ENCODE measurements around the gene GCK. TPM values are rescaled to one million over a fixed set of nuclear protein-coding genes. Genes with fewer than 3 reads are reported as not detected.

The GCK gene
- total and polyA plus RNA-seq, 4 donors: 0.09 to 12.7 (median 0.44) TPM

DNA sequence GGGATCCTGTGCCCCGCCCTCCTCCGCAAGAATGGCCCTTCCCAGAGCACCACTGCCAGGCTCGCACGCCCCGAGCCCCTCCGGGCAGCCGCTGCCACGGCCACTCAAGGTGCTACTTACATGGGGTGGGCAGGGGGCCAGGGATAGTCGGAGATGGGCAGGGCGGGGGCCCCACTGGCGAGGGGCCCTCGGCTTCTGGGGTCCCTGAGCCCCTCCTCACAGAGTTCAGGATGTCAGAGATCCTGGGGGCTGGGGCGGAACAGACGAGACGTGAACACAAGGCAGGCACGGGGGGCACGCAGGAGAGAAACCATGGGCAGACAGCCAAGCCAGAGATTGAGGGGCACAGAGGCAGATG is 37.1 kb upstream of the GCK start (continued):
- TF ChIP-seq, protein P1, sequence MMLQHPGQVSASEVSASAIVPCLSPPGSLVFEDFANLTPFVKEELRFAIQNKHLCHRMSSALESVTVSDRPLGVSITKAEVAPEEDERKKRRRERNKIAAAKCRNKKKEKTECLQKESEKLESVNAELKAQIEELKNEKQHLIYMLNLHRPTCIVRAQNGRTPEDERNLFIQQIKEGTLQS (IDR thresholded peaks at IDR 0.05): no peak
- TF ChIP-seq SP1 (IDR thresholded peaks at IDR 0.05) (no peak), FOXA1 (IDR thresholded peaks at IDR 0.05) (no peak)
- TF ChIP-seq, protein P2, sequence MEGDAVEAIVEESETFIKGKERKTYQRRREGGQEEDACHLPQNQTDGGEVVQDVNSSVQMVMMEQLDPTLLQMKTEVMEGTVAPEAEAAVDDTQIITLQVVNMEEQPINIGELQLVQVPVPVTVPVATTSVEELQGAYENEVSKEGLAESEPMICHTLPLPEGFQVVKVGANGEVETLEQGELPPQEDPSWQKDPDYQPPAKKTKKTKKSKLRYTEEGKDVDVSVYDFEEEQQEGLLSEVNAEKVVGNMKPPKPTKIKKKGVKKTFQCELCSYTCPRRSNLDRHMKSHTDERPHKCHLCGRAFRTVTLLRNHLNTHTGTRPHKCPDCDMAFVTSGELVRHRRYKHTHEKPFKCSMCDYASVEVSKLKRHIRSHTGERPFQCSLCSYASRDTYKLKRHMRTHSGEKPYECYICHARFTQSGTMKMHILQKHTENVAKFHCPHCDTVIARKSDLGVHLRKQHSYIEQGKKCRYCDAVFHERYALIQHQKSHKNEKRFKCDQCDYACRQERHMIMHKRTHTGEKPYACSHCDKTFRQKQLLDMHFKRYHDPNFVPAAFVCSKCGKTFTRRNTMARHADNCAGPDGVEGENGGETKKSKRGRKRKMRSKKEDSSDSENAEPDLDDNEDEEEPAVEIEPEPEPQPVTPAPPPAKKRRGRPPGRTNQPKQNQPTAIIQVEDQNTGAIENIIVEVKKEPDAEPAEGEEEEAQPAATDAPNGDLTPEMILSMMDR (IDR thresholded peaks at IDR 0.05; ENCODE audit: low read depth, low read length, missing input control): no peak

DNA sequence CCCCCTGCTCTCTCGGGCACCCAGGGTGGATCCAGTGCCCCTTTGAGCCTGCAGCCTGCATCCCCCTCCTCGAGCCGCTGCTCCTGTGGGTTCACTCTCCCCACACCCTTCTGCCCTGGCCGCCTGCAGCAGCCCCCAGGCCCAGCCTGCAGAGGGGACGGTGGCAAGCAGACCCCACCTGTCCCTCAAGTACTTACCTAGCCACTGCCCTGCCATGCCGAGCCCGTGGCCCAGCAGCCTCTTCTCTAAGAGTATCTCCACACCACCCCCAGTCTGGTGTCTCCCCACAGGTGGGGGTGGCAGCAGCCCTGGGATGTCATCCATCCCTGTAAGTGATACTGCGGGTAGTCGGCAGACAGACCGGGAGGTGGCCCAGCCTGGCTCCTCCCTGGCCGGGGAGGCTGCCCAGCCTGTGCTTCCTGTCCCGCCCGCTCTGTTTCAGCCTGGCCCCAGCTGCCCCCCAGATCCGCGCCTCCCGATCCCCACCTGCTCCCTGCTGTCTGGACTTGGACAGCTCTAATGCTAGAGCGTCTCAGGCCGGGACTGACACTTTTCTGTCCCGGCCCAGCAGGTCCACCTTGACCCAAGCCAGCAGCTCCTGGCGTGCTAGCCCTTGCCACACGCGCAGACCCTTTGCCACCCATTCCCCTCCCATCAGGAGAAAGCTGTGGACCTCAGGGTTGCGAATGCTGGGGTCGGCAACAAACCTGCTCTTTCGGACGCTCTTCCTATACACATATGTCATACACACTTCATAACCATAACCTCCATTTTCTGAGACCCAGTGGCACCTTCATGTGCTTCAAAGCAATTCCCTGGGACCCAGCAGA is 36.5 kb upstream of the GCK start:
- Histone ChIP-seq H3K4me1 (ENCODE audit: control insufficient read depth in 4 of 4, insufficient read depth in 4 of 4, low read length in 3 of 4) (no peaks in the 10 kb centered on the region), H3K4me3 (ENCODE audit: low read depth in 1 of 3, low read length in 3 of 3) (no peak overlapping the region), H3K36me3 (ENCODE audit: control insufficient read depth in 4 of 4, insufficient read depth in 3 of 4, low read depth in 1 of 4, low read length in 3 of 4) (no peaks in the 10 kb centered on the region), H3K27ac (ENCODE audit: low read depth in 1 of 2, low read length in 2 of 2) (no peak overlapping the region), H3K9me3 (ENCODE audit: control insufficient read depth in 4 of 4, low read length in 3 of 4) (no peaks in the 10 kb centered on the region), H3K27me3 (ENCODE audit: control insufficient read depth in 4 of 4, insufficient read depth in 4 of 4, low read length in 3 of 4) (no peaks in the 10 kb centered on the region), H3K9ac (ENCODE audit: low read depth in 1 of 2, low read length in 2 of 2) (no peak overlapping the region)
- WGBS: 82% methylated on average over 26 of the region's 26 CpGs
- TF ChIP-seq GABPA (IDR thresholded peaks at IDR 0.05 in 1 of 2, conservative IDR thresholded peaks at IDR 0.05 in 1 of 2) (no peak), YY1 (IDR thresholded peaks at IDR 0.05) (no peak), HNF4G (IDR thresholded peaks at IDR 0.05) (no peak), EGR1 (IDR thresholded peaks at IDR 0.05; ENCODE audit: low read depth in 2 of 2) (no peak), FOXA1 (IDR thresholded peaks at IDR 0.05) (no peak), FOXA2 (IDR thresholded peaks at IDR 0.05) (no peak), JUND (IDR thresholded peaks at IDR 0.05) (no peak)
- TF ChIP-seq, protein P1 (IDR thresholded peaks at IDR 0.05): no peak
- TF ChIP-seq, protein P2 (IDR thresholded peaks at IDR 0.05; ENCODE audit: low read depth, low read length, missing input control): no peak
- TF ChIP-seq, protein P3, sequence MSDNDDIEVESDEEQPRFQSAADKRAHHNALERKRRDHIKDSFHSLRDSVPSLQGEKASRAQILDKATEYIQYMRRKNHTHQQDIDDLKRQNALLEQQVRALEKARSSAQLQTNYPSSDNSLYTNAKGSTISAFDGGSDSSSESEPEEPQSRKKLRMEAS (IDR thresholded peaks at IDR 0.05): no peak
- no peak for DNase-seq (ENCODE audit: low spot score)

DNA sequence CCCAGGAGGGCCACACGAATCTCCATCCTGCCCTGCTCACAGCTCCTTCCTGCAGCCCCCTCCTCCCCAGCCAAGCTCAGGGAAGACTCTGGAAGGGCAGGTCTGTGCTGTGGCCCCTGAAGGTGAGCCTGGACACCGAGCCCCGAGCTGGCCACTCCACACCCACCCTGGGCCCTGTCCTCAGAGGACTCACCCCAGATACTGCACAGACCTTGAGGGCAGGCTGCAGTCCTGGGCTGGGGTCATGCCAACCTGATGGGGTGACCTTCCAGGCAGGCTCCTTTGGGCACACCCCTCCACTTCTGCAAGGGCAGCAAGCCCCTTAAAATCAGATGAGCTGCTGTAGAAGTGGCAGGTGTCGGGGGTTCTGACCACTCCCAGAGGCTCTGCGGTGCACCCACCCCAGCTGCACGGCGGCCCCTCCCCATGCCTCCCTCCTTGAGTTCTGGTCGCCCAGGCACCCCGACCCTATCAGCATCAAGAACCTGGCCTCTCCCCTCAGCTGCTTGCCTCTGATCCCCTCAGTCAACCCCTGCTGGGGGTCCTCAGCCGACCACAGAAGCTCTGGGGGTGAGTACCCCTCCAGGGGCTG is 35.8 kb upstream of the GCK start:
- Histone ChIP-seq H3K36me3 (ENCODE audit: control insufficient read depth in 4 of 4, insufficient read depth in 3 of 4, low read depth in 1 of 4, low read length in 3 of 4) (no peaks in the 10 kb centered on the region), H3K9me3 (ENCODE audit: control insufficient read depth in 4 of 4, low read length in 3 of 4) (no peaks in the 10 kb centered on the region), H3K27me3 (ENCODE audit: control insufficient read depth in 4 of 4, insufficient read depth in 4 of 4, low read length in 3 of 4) (no peaks in the 10 kb centered on the region), H3K4me3 (ENCODE audit: low read depth in 1 of 3, low read length in 3 of 3) (no peak overlapping the region), H3K27ac (ENCODE audit: low read depth in 1 of 2, low read length in 2 of 2) (no peak overlapping the region), H3K9ac (ENCODE audit: low read depth in 1 of 2, low read length in 2 of 2) (no peak overlapping the region), H3K4me1 (ENCODE audit: control insufficient read depth in 4 of 4, insufficient read depth in 4 of 4, low read length in 3 of 4) (no peaks in the 10 kb centered on the region)
- no peak for DNase-seq (ENCODE audit: low spot score)
- 79% methylated on average over 10 of the region's 10 CpGs for WGBS
- TF ChIP-seq, protein P1 (IDR thresholded peaks at IDR 0.05): no peak
- TF ChIP-seq RAD21 (IDR thresholded peaks at IDR 0.05) (no peak), EGR1 (IDR thresholded peaks at IDR 0.05; ENCODE audit: low read depth in 2 of 2) (no peak), GABPA (IDR thresholded peaks at IDR 0.05 in 1 of 2, conservative IDR thresholded peaks at IDR 0.05 in 1 of 2) (no peak), SP1 (IDR thresholded peaks at IDR 0.05) (no peak)
